Skeletal muscle tissue (tissue), 4 donors: ENCODE measurements around the gene UNC5C. TPM values are rescaled to one million over a fixed set of nuclear protein-coding genes. Genes with fewer than 3 reads are reported as not detected.

Experiments
- H3K27ac ChIP-seq: one replicate; pipeline ENCODE4 v1.7.0; 2013; ENCODE audit warnings: mild to moderate bottlenecking, low read depth, low read length, inconsistent platforms
- H3K27me3 ChIP-seq, 3 donors: one replicate each; pipeline ENCODE4 v1.7.0; 2013; ENCODE audit warnings: low read length in 3 of 3; ENCODE audit not compliant: control insufficient read depth in 3 of 3, insufficient read depth in 3 of 3
- H3K36me3 ChIP-seq, 3 donors: one replicate each; pipeline ENCODE4 v1.7.0; 2013; ENCODE audit warnings: low read length in 3 of 3; ENCODE audit not compliant: control insufficient read depth in 3 of 3, insufficient read depth in 3 of 3
- H3K4me1 ChIP-seq, 3 donors: one replicate each; pipeline ENCODE4 v1.7.0; 2013; ENCODE audit warnings: low read length in 3 of 3, mild to moderate bottlenecking in 3 of 3; ENCODE audit not compliant: control insufficient read depth in 3 of 3, insufficient read depth in 3 of 3
- H3K4me3 ChIP-seq, 3 donors: one replicate each; pipeline ENCODE4 v1.7.0; 2013; ENCODE audit warnings: low read length in 3 of 3
- H3K9ac ChIP-seq, 3 donors: one replicate each; pipeline ENCODE4 v1.7.0; 2013; ENCODE audit warnings: low read length in 3 of 3, mild to moderate bottlenecking in 3 of 3, moderate library complexity in 2 of 3, low read depth in 1 of 3
- H3K9me3 ChIP-seq, 3 donors: one replicate each; pipeline ENCODE4 v1.7.0; 2013; ENCODE audit warnings: low read length in 3 of 3; ENCODE audit not compliant: control insufficient read depth in 3 of 3
- total RNA-seq: library from RNA; depleted of rRNA; stranded (reverse); fragments of >200 nt; gene quantifications from one replicate; pipeline ENCODE4 v1.2.3, GENCODE V29; 2014
- donor health status: Osteomylitis.

The UNC5C gene
- total RNA-seq, 1 donor from 2014 or later, result 1.0 TPM

DNA sequence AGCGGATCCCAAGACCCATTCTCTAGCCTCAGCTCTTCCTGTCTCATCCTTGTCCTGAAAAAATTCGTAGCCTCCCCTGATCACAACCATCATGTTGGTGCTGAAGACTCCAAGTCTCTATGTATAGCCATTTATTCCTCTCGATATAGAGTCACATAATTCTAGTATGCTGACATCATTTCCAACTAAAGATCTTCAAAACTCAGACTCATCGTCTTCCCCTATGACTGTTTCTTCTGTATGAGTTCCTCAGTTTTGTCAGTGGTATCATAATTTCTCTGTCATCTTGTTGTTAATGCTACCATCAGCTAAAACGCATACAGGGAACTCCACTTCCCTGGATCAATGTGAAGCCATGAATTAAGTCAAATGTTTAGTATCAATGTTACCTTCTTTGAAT, 41.2 kb downstream of the UNC5C start:
- H3K27ac ChIP-seq, result no peak overlapping the region
- H3K4me1 ChIP-seq, result no peaks in the 10 kb centered on the region
- H3K9me3 ChIP-seq, result no peaks in the 10 kb centered on the region
- no peaks in the 10 kb centered on the region for H3K36me3 ChIP-seq
- H3K9ac ChIP-seq, result no peak overlapping the region
- no peak overlapping the region for H3K4me3 ChIP-seq
- H3K27me3 ChIP-seq, result no peaks in the 10 kb centered on the region

DNA sequence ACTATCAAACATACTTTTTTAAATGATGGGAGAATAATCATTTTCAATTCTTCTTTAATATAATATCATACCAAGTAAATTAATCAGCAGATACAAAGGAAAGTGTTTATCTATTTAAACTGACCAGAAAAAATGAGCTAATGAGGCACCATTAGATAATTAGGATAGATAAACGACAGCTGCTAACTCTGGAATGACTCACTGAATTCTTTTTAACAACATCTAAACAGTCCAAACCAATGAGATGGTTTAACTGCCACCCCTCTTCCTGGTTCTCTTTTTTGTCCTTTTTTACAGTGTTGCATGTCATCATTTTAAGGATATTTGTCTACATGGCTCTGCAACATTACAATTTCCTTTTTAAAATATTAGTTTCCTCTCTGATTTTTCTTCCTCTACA, 41.6 kb downstream of the UNC5C start:
- H3K27ac ChIP-seq, result no peak overlapping the region
- H3K4me3 ChIP-seq, result no peak overlapping the region
- no peaks in the 10 kb centered on the region for H3K27me3 ChIP-seq
- H3K4me1 ChIP-seq, result no peaks in the 10 kb centered on the region
- no peaks in the 10 kb centered on the region for H3K36me3 ChIP-seq
- no peaks in the 10 kb centered on the region for H3K9me3 ChIP-seq
- H3K9ac ChIP-seq, result no peak overlapping the region

DNA sequence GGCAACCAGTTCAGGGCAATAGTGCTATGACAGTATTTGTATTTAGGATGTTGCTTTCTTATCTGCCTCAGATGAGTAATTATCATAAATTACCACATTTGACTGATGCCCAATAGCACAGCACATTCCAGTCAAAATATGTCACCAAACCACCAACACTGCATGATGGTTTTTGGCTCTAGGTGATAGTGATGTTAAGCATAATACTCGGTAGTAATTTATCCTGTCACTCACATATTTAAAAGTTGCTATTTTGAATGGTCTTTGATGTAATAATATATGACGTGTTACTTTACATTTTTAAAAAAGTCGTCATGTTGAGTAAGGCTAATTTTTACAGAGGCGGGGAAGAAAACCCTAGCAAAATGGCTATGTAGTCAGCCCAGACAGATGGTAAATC, 42.5 kb downstream of the UNC5C start:
- no peak overlapping the region for H3K4me3 ChIP-seq
- no peaks in the 10 kb centered on the region for H3K36me3 ChIP-seq
- H3K9me3 ChIP-seq, result no peaks in the 10 kb centered on the region
- no peaks in the 10 kb centered on the region for H3K27me3 ChIP-seq
- H3K27ac ChIP-seq, result no peak overlapping the region
- H3K4me1 ChIP-seq, result no peaks in the 10 kb centered on the region
- H3K9ac ChIP-seq, result no peak overlapping the region

GRCh38 chr4:95505799-95506198, 43.0 kb downstream of the UNC5C start:
- Histone ChIP-seq H3K27ac (no peak overlapping the region), H3K4me1 (no peaks in the 10 kb centered on the region), H3K4me3 (no peak overlapping the region), H3K36me3 (no peaks in the 10 kb centered on the region), H3K9ac (no peak overlapping the region), H3K27me3 (no peaks in the 10 kb centered on the region), H3K9me3 (no peaks in the 10 kb centered on the region)

DNA sequence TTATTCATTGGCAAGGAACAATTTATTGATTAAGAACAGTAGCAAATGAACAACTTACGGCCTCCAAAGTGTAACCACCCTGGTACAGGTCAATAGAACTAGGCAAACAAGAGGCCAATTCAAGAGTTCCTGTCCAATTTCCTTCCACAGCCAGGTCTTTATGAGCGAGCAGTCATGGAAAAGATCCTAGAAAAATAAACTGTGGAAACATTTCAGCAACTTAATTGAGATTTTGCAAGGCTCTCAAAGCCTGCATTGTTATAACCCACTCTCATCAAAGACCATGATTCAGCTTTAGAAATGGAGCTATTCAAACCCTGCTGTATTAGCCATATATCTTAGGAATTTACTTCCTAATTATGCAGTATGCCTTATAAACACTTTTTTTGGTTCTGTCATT, 43.6 kb downstream of the UNC5C start:
- Histone ChIP-seq H3K27ac (no peak overlapping the region), H3K4me1 (no peaks in the 10 kb centered on the region), H3K4me3 (no peak overlapping the region), H3K9me3 (no peaks in the 10 kb centered on the region), H3K27me3 (no peaks in the 10 kb centered on the region), H3K36me3 (no peaks in the 10 kb centered on the region), H3K9ac (no peak overlapping the region)

- H3K9ac ChIP-seq, result no peak overlapping the region
- H3K27ac ChIP-seq, result no peak overlapping the region
- H3K9me3 ChIP-seq, result no peaks in the 10 kb centered on the region
- H3K27me3 ChIP-seq, result no peaks in the 10 kb centered on the region
- no peaks in the 10 kb centered on the region for H3K4me1 ChIP-seq
- no peaks in the 10 kb centered on the region for H3K36me3 ChIP-seq
- no peak overlapping the region for H3K4me3 ChIP-seq
Measured at GRCh38 chr4:95504501-95504900, 44.3 kb downstream of the UNC5C start.

- Histone ChIP-seq H3K4me1 (no peaks in the 10 kb centered on the region), H3K9ac (no peak overlapping the region), H3K27me3 (no peaks in the 10 kb centered on the region), H3K36me3 (no peaks in the 10 kb centered on the region), H3K9me3 (no peaks in the 10 kb centered on the region), H3K27ac (no peak overlapping the region), H3K4me3 (no peak overlapping the region)
Measured at GRCh38 chr4:95500361-95500760, 48.4 kb downstream of the UNC5C start.

DNA sequence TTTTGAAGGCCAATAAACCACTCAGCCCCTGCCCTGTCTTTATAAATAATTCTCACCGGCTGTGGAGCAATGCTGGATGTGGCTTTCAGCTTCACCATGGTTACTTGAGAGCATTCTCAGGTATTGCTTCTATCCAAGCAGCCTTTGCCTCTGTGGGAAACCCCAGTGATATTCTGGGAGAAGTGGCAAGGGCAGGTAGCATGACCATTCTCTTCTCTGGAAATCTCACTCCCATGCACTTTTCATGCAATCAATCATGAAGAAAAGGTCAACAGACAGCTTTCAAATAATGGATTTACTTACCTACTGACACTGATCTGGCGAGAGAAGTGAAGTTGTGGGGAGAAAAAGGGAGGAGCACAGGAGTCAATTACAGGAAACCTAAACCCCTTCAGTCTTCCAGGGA, 49.5 kb downstream of the UNC5C start:
- H3K27me3 ChIP-seq, result no peaks in the 10 kb centered on the region
- no peak overlapping the region for H3K9ac ChIP-seq
- H3K4me3 ChIP-seq, result no peak overlapping the region
- H3K36me3 ChIP-seq, result no peaks in the 10 kb centered on the region
- no peaks in the 10 kb centered on the region for H3K4me1 ChIP-seq
- no peak overlapping the region for H3K27ac ChIP-seq
- H3K9me3 ChIP-seq, result no peaks in the 10 kb centered on the region

DNA sequence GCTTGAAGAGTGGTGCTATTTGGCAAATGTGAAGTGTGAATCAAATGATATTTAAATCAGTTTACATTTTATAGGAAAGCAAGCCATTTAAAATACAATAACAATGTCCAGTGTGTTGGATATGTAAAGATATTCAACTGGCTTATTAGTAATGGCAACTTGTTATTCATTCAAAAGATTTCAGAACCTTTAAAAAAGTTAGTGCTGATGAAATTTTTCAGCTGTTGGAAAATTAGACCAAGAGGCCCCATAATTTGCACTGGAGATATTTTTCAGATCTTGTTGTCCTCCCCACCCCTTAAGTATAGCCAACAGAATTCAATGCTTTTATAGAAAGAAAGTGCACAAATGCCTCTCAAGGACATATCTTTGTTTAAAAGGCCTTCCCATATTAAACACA, 54.6 kb downstream of the UNC5C start:
- H3K4me1 ChIP-seq, result no peaks in the 10 kb centered on the region
- no peaks in the 10 kb centered on the region for H3K36me3 ChIP-seq
- no peak overlapping the region for H3K9ac ChIP-seq
- no peak overlapping the region for H3K4me3 ChIP-seq
- no peaks in the 10 kb centered on the region for H3K27me3 ChIP-seq
- H3K27ac ChIP-seq, result no peak overlapping the region
- H3K9me3 ChIP-seq, result no peaks in the 10 kb centered on the region

GRCh38 chr4:95478679-95479078, 70.1 kb downstream of the UNC5C start:
- no peak overlapping the region for H3K4me3 ChIP-seq
- H3K9ac ChIP-seq, result no peak overlapping the region
- no peaks in the 10 kb centered on the region for H3K36me3 ChIP-seq
- H3K27me3 ChIP-seq, result no peaks in the 10 kb centered on the region
- no peak overlapping the region for H3K27ac ChIP-seq
- H3K4me1 ChIP-seq, result no peaks in the 10 kb centered on the region
- H3K9me3 ChIP-seq, result no peaks in the 10 kb centered on the region

DNA sequence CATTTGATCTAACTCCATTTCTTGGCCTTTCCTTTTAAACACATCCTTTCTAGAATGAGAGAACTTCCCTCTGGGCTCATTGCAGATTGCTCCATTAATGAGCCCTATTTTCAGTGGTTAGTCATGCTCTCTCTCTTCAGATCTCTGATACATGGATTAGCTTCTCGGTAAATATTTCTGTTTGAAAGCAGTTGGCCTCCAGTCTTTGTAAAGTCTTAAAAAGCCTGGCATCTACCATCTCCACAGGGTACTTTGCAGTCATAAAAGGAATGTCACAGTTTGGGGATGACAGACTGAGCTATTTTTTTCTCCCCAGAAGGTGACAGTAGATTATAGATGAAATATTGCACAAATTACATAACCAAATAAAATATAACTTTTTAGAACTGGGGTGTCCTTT, 72.7 kb downstream of the UNC5C start:
- H3K27ac ChIP-seq, result no peak overlapping the region
- H3K9ac ChIP-seq, result no peak overlapping the region
- no peaks in the 10 kb centered on the region for H3K36me3 ChIP-seq
- H3K4me3 ChIP-seq, result no peak overlapping the region
- no peaks in the 10 kb centered on the region for H3K4me1 ChIP-seq
- H3K27me3 ChIP-seq, result no peaks in the 10 kb centered on the region
- no peaks in the 10 kb centered on the region for H3K9me3 ChIP-seq
